Activated naive CD4-positive, alpha-beta T cell treated with anti-CD3 and anti-CD28 coated beads, Interleukin-2, amount 50 U/mL, for 16 hours (primary cell): Measurements from ENCODE around the gene NSRP1.
"Not testable (repeated sequence)": the region's sequence is repeated elsewhere in the genome, so short reads cannot be mapped to it uniquely, and the experiment has no call there.

Experiments used
- DNase-seq: peaks from one replicate; pipeline ENCODE4 v3.0.0-alpha.2; 2020

Gene NSRP1

GRCh38 chr17:30116661-30117551, at the start of gene NSRP1:
Gene NSRP1 (plus strand): TSS chr17:30116816. CDS start chr17:30116844, 28 bp downstream.
- peak; percentile 93 for DNase-seq

DNA sequence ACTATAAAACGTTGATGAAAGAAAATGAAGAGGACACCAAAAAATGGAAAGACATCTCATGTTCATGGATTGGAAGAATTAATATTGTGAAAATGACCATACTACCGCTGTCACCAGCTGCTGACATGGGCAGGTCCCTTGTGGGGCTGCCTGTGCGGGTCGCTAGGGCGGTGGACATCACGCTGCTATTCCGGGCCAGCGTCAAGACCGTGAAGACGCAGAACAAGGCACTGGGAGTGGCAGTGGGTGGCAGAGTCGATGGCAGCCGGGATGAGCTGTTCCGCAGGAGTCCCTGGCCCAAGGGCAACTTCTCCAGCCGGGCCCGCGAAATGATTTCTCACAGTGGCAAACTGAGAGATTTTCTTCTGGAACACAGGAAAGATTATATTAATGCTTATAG, 48.2 kb upstream of the NSRP1 start:
- no peak for DNase-seq

DNA sequence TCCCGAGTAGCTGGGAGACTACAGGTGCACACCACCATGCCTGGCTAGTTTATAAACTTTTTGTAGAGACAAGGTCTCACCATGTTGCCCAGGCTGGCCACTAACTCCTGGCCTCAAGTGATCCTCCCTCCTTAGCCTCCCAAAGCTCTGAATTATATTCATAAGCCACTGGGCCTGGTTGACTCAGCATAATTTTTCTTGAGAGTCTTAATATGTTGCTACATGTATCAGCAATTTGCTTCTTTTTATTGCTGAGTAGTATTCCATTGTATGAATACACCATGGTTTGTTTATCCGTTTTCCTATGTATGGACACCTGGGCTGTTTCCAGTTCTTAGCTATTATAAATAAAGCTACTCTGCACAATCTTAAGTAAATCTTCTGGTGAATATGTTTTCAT, 42.4 kb upstream of the NSRP1 start:
- no peak for DNase-seq

- DNase-seq: no peak
These were observed 41.9 kb upstream of the NSRP1 start for GRCh38 chr17:30074730-30075129.

DNA sequence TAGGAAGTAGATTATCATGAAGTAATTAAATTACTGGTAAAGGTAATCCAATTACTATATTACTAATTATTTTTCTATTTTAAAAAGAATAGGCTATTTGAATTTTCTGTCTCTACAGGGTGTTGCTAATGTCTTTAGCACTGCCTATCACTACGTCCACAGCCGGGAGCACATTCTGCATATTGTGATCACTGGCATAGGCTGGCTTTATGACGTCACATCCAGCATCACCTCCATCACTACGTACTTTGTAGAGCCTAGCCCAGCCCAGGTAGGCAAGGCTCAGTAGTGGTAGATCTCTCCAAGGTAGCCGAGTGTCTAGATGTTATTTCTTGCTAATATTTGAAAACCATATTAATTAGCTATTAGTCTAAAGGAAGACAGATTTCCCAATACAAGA, 33.8 kb upstream of the NSRP1 start:
- DNase-seq: no peak

- DNase-seq: no peak
These were observed 31.8 kb upstream of the NSRP1 start for GRCh38 chr17:30084788-30085187.

DNA sequence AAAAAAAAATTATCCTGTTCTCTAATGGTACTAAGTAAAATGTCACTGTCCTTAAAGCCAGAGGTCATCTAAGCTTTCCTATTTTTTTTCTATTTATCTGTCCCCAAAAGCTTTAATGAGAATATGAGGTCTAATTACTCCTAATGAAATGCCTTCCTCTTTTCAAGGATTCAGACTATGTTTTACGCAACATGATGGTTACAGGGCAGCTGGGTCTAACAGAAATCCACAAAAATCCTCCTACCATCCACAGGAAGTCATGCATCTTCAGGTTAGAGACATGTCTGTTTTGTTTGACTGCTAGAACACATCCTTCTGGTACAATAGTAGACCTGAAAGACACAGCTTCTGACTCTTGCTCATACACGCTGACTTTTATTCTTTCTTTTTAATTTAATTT, 29.7 kb upstream of the NSRP1 start:
- no peak for DNase-seq

GRCh38 chr17:30087431-30087830, 29.2 kb upstream of the NSRP1 start:
- not testable (repeated sequence) for DNase-seq

DNA sequence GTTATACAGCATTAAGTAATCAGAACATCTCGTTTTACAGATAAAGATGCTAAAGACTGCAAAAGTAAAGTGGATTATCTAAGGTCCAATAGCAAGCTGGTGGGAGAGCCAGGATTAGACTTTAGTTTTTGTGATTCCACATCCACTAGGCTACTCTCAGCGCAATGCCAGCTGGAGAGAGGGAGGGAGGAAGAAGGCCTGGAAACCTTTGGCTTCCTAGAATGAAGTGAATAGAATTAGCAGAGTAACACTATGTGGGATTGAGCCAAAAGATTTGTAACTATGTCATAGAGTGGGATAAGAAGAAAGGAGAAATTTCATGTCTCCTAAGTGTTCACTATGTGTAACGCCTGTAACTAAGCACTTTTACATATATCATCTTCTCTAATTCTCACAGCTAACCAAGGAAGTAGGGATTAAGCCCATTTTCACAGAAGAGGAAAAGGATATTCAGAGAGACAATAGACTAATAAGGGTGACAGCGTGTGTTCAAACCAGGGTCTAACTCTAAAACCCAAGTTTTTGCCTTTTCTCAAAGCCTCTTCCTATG, 25.4 kb upstream of the NSRP1 start:
- no peak for DNase-seq

- DNase-seq: no peak
These were observed 24.8 kb upstream of the NSRP1 start for GRCh38 chr17:30091771-30092170.

GRCh38 chr17:30092886-30093285, 23.7 kb upstream of the NSRP1 start:
- DNase-seq: no peak

DNA sequence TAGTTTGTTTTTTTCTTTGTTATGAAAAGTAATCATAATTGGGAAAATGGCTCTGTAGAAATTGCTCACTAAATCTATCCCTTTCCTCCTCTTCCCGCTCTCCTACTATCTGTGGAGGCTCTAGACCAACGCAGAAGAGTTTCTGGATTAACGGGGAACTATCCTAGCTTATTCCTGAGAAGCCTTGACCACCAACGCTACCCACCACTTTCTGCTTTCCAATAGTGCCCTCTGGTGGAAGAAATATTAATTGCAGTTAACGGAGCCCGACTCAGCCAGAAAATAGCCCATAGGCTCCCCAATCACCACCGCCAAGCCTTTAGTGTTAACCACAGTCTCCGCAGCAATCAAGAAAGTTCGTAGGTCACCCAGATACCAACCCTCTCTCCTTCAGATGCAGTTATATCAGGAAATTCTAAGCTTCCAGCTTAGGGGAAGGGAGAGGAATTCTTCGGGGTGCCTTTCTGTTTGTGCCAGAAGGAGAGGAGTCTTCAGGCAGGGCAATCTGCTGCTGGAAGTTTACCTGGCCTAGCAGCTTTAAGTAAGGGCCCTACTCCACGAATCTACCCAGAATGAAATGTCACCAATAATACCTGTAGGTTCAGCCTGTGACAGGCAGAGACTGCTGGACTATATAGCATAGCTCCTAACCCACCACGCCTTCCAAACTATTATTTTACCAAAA, 23.0 kb upstream of the NSRP1 start:
- peak; percentile 20 for DNase-seq

- DNase-seq: no peak
These were observed 20.9 kb upstream of the NSRP1 start for GRCh38 chr17:30095507-30096244.

GRCh38 chr17:30101686-30102390, 14.8 kb upstream of the NSRP1 start:
- DNase-seq: no peak

GRCh38 chr17:30103921-30104320, 12.7 kb upstream of the NSRP1 start:
- DNase-seq: no peak

GRCh38 chr17:30104575-30105339, 11.9 kb upstream of the NSRP1 start:
- DNase-seq: peak; percentile 68

DNA sequence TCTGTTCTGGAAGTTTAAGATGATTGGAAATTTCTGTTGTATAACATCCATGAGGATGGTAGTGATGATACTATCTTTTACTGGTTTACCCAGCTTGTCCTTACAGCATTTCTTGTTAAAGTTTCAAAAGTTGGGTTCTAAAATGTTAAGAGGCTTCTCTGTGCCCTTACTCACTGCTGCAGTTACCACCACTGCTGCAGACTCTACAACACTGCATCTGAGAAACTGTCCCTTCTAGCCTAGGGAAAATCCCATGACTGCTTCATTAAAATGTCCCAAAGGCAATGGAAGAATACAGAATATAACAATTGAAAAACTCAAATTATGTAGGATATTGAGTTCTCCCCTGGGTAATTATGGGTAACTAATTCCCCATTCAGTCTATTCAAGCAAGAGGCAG, 3.8 kb upstream of the NSRP1 start:
- no peak for DNase-seq

GRCh38 chr17:30113213-30113612, 3.4 kb upstream of the NSRP1 start:
- no peak for DNase-seq

GRCh38 chr17:30116345-30116660, 313 bp upstream of the NSRP1 start:
- no peak for DNase-seq

DNA sequence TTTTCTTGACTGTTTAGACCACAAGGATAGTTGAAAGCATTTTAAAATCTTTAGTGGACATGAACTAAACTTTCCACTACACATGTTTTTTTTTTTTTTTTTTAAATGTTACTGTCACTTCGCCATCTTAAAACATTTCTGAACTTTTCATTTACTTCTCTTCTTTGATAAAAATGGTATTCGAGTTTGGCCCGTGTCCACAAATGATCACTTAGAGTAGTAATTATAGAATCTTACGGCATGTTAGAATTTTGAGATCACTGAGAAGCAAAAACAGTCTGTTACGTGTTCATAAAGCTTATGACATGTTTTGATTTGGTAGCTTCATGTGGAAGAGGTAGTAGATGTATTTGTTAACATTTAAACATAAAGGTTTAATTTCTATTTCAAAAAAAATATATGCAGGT, 1.1 kb downstream of the NSRP1 start:
- DNase-seq: no peak

DNA sequence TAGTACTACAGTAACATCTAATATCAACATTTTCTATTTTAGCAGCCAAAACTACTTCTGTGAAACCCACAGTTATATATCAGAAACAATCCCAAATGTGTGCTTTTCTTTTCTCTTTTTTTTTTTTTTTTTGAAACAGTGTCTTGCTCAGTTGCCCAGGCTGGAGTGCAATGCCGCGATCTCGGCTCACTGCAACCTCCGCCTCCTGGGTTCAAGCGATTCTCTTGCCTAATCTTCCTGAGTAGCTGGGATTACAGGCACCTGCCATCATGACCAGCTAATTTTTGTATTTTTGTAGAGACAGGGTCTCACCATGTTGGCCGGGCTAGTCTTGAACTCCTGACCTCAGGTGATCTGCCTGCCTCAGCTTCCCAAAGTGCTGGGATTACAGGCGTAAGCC, 2.0 kb downstream of the NSRP1 start:
- DNase-seq: not testable (repeated sequence)

GRCh38 chr17:30124273-30124796, 7.7 kb downstream of the NSRP1 start:
- no peak for DNase-seq
